OCI-LY1 (cell line): ENCODE data around the gene CTSE.

ENCODE experiments used
- EZH2 ChIP-seq: fragments of 200-600 bp; sonication (generic), shearing (Covaris generic); IDR thresholded peaks from 2 replicates; pipeline ENCODE4 v1.8.0; 2017; ENCODE audit warnings: borderline replicate concordance, mixed run types, mild to moderate bottlenecking, antibody characterized with exemption, low read length, moderate library complexity, mixed read lengths
- TF ChIP-seq, protein P1 (sequence below): fragments of 200-600 bp; sonication (generic), shearing (Covaris generic); IDR thresholded peaks from 2 replicates; pipeline ENCODE4 v1.5.1; 2017; ENCODE audit warnings: mild to moderate bottlenecking, antibody characterized with exemption, low read length, moderate library complexity, mixed read lengths

DNA sequence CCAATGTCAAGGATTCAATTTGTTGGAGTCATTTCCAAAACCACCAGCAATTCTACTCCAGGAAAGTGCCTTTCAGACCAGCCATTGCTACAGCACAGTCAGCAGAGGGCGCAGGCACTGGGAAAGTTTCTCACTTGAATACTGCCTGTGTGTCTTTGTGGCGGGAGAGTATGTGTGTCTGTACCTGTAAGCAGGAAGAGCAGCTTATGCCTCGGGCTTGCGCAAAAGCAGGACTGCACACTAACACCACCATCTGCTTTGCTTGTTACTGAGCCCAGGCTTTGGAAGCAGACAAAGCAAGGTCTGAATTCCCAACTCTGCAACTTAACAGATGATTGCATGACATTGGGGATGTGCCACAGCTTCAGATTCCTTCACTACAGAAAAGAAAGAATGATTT lies 7.0 kb upstream of the CTSE start:
- TF ChIP-seq, protein P1, sequence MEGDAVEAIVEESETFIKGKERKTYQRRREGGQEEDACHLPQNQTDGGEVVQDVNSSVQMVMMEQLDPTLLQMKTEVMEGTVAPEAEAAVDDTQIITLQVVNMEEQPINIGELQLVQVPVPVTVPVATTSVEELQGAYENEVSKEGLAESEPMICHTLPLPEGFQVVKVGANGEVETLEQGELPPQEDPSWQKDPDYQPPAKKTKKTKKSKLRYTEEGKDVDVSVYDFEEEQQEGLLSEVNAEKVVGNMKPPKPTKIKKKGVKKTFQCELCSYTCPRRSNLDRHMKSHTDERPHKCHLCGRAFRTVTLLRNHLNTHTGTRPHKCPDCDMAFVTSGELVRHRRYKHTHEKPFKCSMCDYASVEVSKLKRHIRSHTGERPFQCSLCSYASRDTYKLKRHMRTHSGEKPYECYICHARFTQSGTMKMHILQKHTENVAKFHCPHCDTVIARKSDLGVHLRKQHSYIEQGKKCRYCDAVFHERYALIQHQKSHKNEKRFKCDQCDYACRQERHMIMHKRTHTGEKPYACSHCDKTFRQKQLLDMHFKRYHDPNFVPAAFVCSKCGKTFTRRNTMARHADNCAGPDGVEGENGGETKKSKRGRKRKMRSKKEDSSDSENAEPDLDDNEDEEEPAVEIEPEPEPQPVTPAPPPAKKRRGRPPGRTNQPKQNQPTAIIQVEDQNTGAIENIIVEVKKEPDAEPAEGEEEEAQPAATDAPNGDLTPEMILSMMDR, result peak; percentile 97
- no peak for TF ChIP-seq EZH2
